K562 (cell line): Measurements from ENCODE around the gene CEACAM5. TPM values are rescaled to one million over a fixed set of nuclear protein-coding genes. Genes with fewer than 3 reads are reported as not detected.

ENCODE experiments used
- ATAC-seq: fragments of 200-7000 bp; cut with Tn5 transposase; 3 replicates; pipeline ENCODE4 v1.9.1; 2020; ENCODE audit warnings: moderate library complexity
- BruUV-seq: library from RNA; stranded (reverse); fragments of 400-500 nt; replicated peaks from 2 replicates; lab custom pipeline; 2021; lab: Mats Ljungman, UMichigan
- CTCF ChIA-PET: fragments of 300-600 bp; formaldehyde crosslinking; extraction: SDS; loops from one replicate; lab custom pipeline; 2021; ENCODE audit warnings: low intra/inter-chr PET ratio; lab: Yijun Ruan, JAX
- POLR2A ChIA-PET: fragments of 300-600, 350-650 bp; sonication (Branson Sonifier 250); formaldehyde crosslinking; extraction: SDS; loops from one replicate; lab custom pipeline; 2021; ENCODE audit warnings: antibody characterized with exemption, inconsistent platforms; lab: Yijun Ruan, JAX
- DNase-seq, 4 experiments: peaks; one replicate each; pipeline versions ENCODE4 v3.0.0 to v3.0.0-alpha.2; 2011 to 2018; ENCODE audit warnings: low spot score in 3 of 4, mixed read lengths in 3 of 4; ENCODE audit errors: extremely low read depth in 1 of 4
- FAIRE-seq: peaks from 2 replicates; lab custom pipeline; 2011; peaks lifted over from hg19 to GRCh38; lab: Jason Lieb, UNC
- H2AFZ ChIP-seq: 2 replicates; pipeline ENCODE4 v1.6.0; 2011; ENCODE audit warnings: low read depth, low read length, control low read depth, inconsistent platforms
- H3K27ac ChIP-seq: fragments of 200-600 bp; 3 replicates; pipeline ENCODE4 v1.8.0; 2011; ENCODE audit warnings: low read depth, mild to moderate bottlenecking, control low read depth, inconsistent platforms, low read length, moderate library complexity, mixed read lengths; ENCODE audit errors: extremely low read depth
- H3K27me3 ChIP-seq, 2 experiments: fragments of 300-600 bp in 1 of 2; 2 replicates in 1 of 2; 3 replicates in 1 of 2; pipeline versions ENCODE4 v1.6.0 to v1.8.0; 2011; ENCODE audit warnings: inconsistent platforms in 2 of 2, low read length in 2 of 2, mild to moderate bottlenecking in 1 of 2, mixed read lengths in 1 of 2, moderate library complexity in 1 of 2; ENCODE audit not compliant: control insufficient read depth in 2 of 2, insufficient read depth in 2 of 2
- H3K36me3 ChIP-seq: fragments of 300-600 bp; 3 replicates; pipeline ENCODE4 v1.8.0; 2011; ENCODE audit warnings: mild to moderate bottlenecking, low read length, inconsistent platforms; ENCODE audit not compliant: control insufficient read depth, insufficient read depth
- H3K4me1 ChIP-seq, 2 experiments: fragments of 200-600 bp in 1 of 2; replicated peaks in 1 of 2; 2 replicates in 1 of 2; 3 replicates in 1 of 2; pipeline versions ENCODE4 v1.5.1 to v1.8.0; 2011; ENCODE audit warnings: inconsistent platforms in 2 of 2, low read length in 2 of 2, mild to moderate bottlenecking in 1 of 2, mixed read lengths in 1 of 2, moderate library complexity in 1 of 2; ENCODE audit not compliant: control insufficient read depth in 2 of 2, insufficient read depth in 2 of 2
- H3K4me2 ChIP-seq: 2 replicates; pipeline ENCODE4 v1.6.1; 2011; ENCODE audit warnings: low read length, control low read depth, inconsistent platforms, mixed read lengths; ENCODE audit not compliant: insufficient read depth
- H3K4me3 ChIP-seq: fragments of 200-600 bp; sonication (generic), shearing (Covaris generic); 2 replicates; pipeline ENCODE4 v1.5.1; 2016; ENCODE audit warnings: control low read depth, inconsistent platforms
- H3K79me2 ChIP-seq: fragments of 200-600 bp; 3 replicates; pipeline ENCODE4 v1.8.0; 2011; ENCODE audit warnings: low read length, inconsistent platforms; ENCODE audit not compliant: control insufficient read depth, insufficient read depth
- H3K9ac ChIP-seq, 2 experiments: 2 replicates each; pipeline versions ENCODE4 v1.6.0 to v1.6.1; 2011; ENCODE audit warnings: low read depth in 2 of 2, low read length in 2 of 2, control low read depth in 1 of 2, inconsistent platforms in 1 of 2, mild to moderate bottlenecking in 1 of 2, mixed read lengths in 1 of 2; ENCODE audit not compliant: insufficient read depth in 1 of 2
- H3K9me1 ChIP-seq: one replicate; pipeline ENCODE4 v1.6.0; 2011; ENCODE audit warnings: inconsistent platforms, mild to moderate bottlenecking, low read length, moderate library complexity; ENCODE audit not compliant: control insufficient read depth, insufficient read depth
- H3K9me3 ChIP-seq: replicated peaks from 2 replicates; pipeline ENCODE4 v1.5.1; 2011; ENCODE audit warnings: low read depth, low read length, inconsistent platforms; ENCODE audit not compliant: control insufficient read depth, insufficient read depth
- H4K20me1 ChIP-seq: replicated peaks from 2 replicates; pipeline ENCODE4 v1.6.1; 2011; ENCODE audit warnings: low read length, inconsistent platforms, mixed read lengths; ENCODE audit not compliant: control insufficient read depth, insufficient read depth
- ADNP ChIP-seq: fragments of 200-800 bp; sonication (Bioruptor generic); IDR thresholded peaks from 2 replicates; pipeline ENCODE4 v1.6.1; 2016; ENCODE audit warnings: missing genetic modification characterization, missing compliant biosample characterization
- HINFP ChIP-seq: fragments of 450-650 bp; conservative IDR thresholded peaks from 2 replicates; pipeline ENCODE4 v1.6.1; 2016; ENCODE audit warnings: missing genetic modification characterization, low read depth, mild to moderate bottlenecking, control low read depth, missing compliant biosample characterization
- RAD21 ChIP-seq, 2 experiments: fragments of 250-450 bp in 1 of 2; fragments of 450-650 bp in 1 of 2; sonication (Bioruptor Pico) in 1 of 2; formaldehyde crosslinking in 1 of 2; IDR thresholded peaks in 1 of 2; conservative IDR thresholded peaks in 1 of 2; 2 replicates each; pipeline versions ENCODE4 v1.4.0 to v1.8.0; 2020 to 2022; ENCODE audit warnings: mild to moderate bottlenecking in 2 of 2, moderate library complexity in 1 of 2
- ZNF431 ChIP-seq: sonication (generic); formaldehyde crosslinking; IDR thresholded peaks from 2 replicates; pipeline ENCODE4 v1.8.0; 2022; ENCODE audit warnings: mild to moderate bottlenecking, missing genetic modification reagents
- WGBS: fragments of 100-300 bp; shearing (Covaris generic); methylation state at CpG from one replicate; pipeline ENCODE4 v1.1.6; 2016; ENCODE audit warnings: low coverage, mixed read lengths; ENCODE audit not compliant: insufficient coverage; ENCODE audit errors: missing lambda C conversion rate; 5-methylcytosine and 5-hydroxymethylcytosine counted together
- in situ Hi-C: fragments of 300-500 bp; cut with MboI; formaldehyde crosslinking; loops from 4 replicates; pipeline ENCODE4 v1.15.0; 2018; ENCODE audit warnings: inconsistent platforms, mixed read lengths
- intact Hi-C: fragments of 100-400 bp; cut with micrococcal nuclease; formaldehyde crosslinking; loops from 2 replicates; pipeline ENCODE4 v1.14.2; 2022
- polyA plus RNA-seq, 8 experiments: library from polyadenylated mRNA; depleted of rRNA in 4 of 8; stranded (reverse) in 5 of 8; unstranded in 3 of 8; fragments of >200 nt; fragmentation: Nextera tagmentation in 2 of 8; fragmentation: Illumina TruSeq in 1 of 8; extraction: Ambion mirVana in 2 of 8; extraction: Trizol in 1 of 8; gene quantifications; 2 replicates each; pipeline versions ENCODE4 v1.2.1 to v1.2.3, GENCODE V29; 2011 to 2014; ENCODE audit warnings: inconsistent platforms in 1 of 8, missing spikeins in 1 of 8
- total RNA-seq, 7 experiments: library from RNA; depleted of rRNA in 6 of 7; stranded (reverse); fragments of >200 nt in 6 of 7; fragmentation: Illumina TruSeq in 2 of 7; extraction: Trizol in 2 of 7; gene quantifications; 2 replicates each; pipeline versions ENCODE4 v1.2.1 to v1.2.3, GENCODE V29; 2011 to 2021; ENCODE audit warnings: low replicate concordance in 1 of 7
- TF ChIP-seq, protein P1 (sequence below): sonication (generic); formaldehyde crosslinking; IDR thresholded peaks from 2 replicates; pipeline ENCODE4 v1.8.0; 2022; ENCODE audit warnings: missing genetic modification reagents, mild to moderate bottlenecking, moderate library complexity, borderline replicate concordance
- TF ChIP-seq, protein P2 (sequence below), 2 experiments: fragments of 450-650 bp; formaldehyde crosslinking in 1 of 2; IDR thresholded peaks; 2 replicates each; pipeline versions ENCODE4 v1.4.0 to v1.6.1; 2014 to 2020; ENCODE audit warnings: mild to moderate bottlenecking in 2 of 2, borderline replicate concordance in 1 of 2, low read depth in 1 of 2

The CEACAM5 gene
- total and polyA plus RNA-seq, 9 of the 15 experiments (the other 6 are each of a cell fraction or from before 2014, with no cell fraction given) = 0.33 TPM; not detected in 8

DNA sequence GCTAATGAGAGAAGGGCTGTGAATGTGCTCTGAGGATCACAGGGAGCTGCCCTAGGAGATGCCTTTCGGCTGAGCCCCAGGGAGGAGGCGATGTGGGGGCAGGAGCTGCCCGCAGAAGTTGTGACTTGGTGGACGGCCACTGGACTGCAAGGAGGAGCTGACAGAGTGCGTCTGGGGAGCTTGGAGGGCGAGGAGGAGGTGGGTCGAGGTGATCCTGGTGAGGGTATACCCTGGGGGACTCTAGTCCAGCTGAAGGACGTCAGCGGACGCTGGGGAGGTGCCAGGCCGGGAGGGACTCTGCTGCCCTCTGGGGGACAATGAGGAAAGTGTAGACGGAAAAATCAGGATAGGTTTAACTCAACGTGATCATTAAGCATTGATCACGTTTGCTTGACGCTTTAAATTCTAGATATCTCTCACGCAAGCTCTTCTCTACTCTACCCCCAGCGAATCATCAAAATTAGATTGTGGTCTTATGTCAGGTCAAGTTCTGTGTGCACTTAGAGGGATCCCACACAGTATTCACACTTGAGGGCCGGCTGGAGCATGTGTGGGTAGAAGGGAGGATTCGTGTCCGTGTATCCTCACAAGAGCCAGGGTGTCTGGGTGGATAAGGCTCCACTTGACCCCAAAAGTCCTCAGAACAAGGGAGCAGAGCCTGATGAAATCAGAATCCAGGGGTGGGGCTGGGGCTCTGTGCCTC lies 17.0 kb upstream of the CEACAM5 start:
- FAIRE-seq = peak; percentile 81
- H3K27me3 ChIP-seq = no peaks in the 10 kb centered on the region; a peak in 1 of 5 replicates
- peak; percentile 35 to 64 (median 54) for DNase-seq
- no peak overlapping the region for H3K27ac ChIP-seq
- no peak overlapping the region; a peak in 1 of 4 replicates for H3K9ac ChIP-seq
- POLR2A ChIA-PET = no interaction called here
- no peaks in the 10 kb centered on the region for H3K9me1 ChIP-seq
- H3K36me3 ChIP-seq = no peaks in the 10 kb centered on the region
- CTCF ChIA-PET = no interaction called here
- WGBS = 7% methylated on average over 17 of the region's 20 CpGs
- H3K4me1 ChIP-seq = no peaks in the 10 kb centered on the region; a peak in 1 of 5 replicates
- H2AFZ ChIP-seq = no peak overlapping the region
- H3K9me3 ChIP-seq = no peaks in the 10 kb centered on the region
- no peaks in the 10 kb centered on the region for H4K20me1 ChIP-seq
- no peaks in the 10 kb centered on the region for H3K79me2 ChIP-seq
- BruUV-seq = no TSS peak
- in situ Hi-C loops = no loop called here
- ATAC-seq = peak; percentile 87
- no peak overlapping the region for H3K4me3 ChIP-seq
- intact Hi-C loops = loop anchor here (5.0 kb wide), 1 partner anchor 49 kb away; no protein-coding TSS in a partner anchor
- H3K4me2 ChIP-seq = no peak overlapping the region
- TF ChIP-seq, protein P1, sequence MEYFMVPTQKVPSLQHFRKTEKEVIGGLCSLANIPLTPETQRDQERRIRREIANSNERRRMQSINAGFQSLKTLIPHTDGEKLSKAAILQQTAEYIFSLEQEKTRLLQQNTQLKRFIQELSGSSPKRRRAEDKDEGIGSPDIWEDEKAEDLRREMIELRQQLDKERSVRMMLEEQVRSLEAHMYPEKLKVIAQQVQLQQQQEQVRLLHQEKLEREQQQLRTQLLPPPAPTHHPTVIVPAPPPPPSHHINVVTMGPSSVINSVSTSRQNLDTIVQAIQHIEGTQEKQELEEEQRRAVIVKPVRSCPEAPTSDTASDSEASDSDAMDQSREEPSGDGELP (CRISPR knock-in tag) = peak; percentile 16; the same call in 1 of the 2 replicates
- TF ChIP-seq, protein P2, sequence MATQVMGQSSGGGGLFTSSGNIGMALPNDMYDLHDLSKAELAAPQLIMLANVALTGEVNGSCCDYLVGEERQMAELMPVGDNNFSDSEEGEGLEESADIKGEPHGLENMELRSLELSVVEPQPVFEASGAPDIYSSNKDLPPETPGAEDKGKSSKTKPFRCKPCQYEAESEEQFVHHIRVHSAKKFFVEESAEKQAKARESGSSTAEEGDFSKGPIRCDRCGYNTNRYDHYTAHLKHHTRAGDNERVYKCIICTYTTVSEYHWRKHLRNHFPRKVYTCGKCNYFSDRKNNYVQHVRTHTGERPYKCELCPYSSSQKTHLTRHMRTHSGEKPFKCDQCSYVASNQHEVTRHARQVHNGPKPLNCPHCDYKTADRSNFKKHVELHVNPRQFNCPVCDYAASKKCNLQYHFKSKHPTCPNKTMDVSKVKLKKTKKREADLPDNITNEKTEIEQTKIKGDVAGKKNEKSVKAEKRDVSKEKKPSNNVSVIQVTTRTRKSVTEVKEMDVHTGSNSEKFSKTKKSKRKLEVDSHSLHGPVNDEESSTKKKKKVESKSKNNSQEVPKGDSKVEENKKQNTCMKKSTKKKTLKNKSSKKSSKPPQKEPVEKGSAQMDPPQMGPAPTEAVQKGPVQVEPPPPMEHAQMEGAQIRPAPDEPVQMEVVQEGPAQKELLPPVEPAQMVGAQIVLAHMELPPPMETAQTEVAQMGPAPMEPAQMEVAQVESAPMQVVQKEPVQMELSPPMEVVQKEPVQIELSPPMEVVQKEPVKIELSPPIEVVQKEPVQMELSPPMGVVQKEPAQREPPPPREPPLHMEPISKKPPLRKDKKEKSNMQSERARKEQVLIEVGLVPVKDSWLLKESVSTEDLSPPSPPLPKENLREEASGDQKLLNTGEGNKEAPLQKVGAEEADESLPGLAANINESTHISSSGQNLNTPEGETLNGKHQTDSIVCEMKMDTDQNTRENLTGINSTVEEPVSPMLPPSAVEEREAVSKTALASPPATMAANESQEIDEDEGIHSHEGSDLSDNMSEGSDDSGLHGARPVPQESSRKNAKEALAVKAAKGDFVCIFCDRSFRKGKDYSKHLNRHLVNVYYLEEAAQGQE (IDR thresholded peaks at IDR 0.05; ENCODE audit: borderline replicate concordance) = peak; percentile 14; the same call in 1 of the 2 replicates
- TF ChIP-seq, protein P2 (CRISPR knock-in tag; IDR thresholded peaks at IDR 0.05; ENCODE audit: low read depth) = no peak
- peak; percentile 70; the same call in 1 of the 2 replicates for TF ChIP-seq HINFP (tag)
- peak in 1 of 2 experiments; percentile 28; a peak in 1 of 4 replicates for TF ChIP-seq RAD21 (CRISPR knock-in tag; conservative IDR thresholded peaks at IDR 0.05 in 1 of 2, IDR thresholded peaks at IDR 0.05 in 1 of 2)
- no peak for TF ChIP-seq ADNP (tag)
- TF ChIP-seq ZNF431 (CRISPR knock-in tag) = no peak
